ENCODE data around the gene ZNF439.
A peak's percentile ranks its signal among the peaks of the same experiment; 100 is the strongest.
"Not testable (repeated sequence)": the region's sequence is repeated elsewhere in the genome, so short reads cannot be mapped to it uniquely, and the experiment has no call there.

Gene ZNF439

DNA sequence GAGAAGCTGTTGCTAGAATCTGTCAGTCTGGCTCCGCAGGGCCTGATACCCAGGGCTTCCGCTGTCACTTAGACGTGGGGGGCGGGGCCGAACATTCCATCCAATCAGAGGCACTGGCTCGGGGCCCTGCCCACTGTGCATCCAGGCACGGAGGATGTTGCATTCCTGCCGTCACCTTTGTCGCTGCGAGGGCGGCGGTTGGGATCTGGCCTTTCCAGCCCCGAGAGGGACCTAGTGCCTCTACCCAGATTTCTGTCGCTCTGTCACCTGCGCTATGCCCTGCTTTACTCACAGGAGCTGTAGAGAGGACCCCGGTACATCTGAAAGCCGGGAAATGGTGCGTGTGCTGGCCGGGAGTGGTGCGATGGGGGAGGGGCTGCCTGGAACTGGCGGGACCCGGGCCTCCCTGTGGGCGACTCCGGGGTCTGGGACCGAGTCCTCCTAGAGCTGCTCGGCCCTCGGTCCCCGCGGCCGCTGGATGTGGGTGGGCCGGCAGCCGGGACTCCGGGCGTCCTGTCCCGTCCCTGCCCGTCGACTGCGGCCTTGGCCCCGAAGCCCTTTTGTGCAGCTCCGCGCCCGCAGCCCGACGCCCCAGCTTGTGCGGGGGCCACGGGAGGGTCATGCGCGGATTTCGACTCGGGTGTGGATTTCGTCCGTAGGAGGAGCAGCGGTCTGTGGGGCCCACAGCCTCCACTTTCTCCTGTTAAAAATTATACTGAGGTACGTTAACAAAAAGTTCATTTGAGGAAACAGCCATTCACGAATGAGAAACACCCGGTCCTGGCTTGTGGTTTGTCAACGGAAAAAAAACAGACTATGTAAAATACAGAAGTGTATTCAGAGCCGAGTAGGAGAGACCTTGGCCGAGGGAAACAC is at the start of gene ZNF439:
Gene ZNF439 (plus strand): TSS at position 133 of the 876 bp plus-strand sequence. CDS start 142 bp downstream, at position 275.
- DNase-seq: peak; percentile 84 to 88

DNA sequence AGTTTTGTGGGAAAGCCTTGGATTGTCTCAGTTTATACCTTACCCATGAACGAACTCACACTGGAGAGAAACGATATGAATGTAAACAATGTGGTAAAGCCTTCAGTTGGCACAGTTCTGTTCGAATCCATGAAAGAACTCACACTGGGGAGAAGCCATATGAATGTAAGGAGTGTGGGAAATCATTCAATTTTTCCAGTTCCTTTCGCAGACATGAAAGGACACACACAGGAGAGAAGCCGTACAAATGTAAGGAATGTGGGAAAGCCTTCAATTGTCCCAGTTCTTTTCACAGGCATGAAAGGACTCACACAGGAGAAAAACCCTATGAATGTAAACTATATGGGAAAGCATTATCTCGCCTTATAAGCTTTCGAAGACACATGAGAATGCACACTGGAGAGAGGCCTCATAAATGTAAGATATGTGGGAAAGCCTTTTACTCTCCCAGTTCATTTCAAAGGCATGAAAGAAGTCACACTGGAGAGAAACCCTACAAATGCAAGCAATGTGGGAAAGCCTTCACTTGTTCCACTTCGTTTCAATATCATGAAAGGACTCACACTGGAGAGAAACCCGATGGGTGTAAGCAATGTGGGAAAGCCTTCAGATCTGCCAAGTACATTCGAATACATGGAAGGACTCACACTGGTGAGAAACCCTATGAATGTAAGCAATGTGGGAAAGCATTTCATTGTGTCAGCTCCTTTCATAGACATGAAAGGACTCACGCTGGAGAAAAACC is 42.0 kb upstream of the ZNF439 start:
- DNase-seq: no peak

DNA sequence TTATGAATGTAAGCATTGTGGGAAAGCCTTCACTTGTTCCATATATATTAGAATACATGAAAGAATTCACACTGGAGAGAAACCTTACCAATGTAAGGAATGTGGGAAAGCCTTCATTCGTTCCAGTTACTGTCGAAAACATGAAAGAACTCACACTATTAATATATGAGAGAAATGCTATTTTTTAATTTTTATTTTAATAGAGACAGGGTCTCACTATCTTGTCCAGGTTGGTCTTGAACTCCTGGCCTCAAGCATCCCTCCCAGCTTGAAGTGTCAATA is 41.5 kb upstream of the ZNF439 start:
- DNase-seq: no peak

DNA sequence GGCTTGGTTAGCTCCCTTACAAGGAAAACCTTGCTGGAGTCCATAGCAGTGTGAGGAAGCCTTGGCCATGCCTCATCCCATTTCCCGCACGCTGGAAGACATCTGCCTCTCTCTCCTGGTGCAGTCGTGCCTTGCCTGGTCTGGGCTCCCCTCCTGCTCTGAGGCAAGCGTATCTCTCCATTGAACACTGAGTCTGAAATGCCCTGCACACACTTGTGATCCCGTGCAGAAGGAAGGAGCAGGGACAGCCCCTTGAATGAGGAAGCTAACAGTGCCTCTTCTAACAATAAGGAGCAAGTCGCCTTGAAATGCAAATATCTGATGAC is 34.9 kb upstream of the ZNF439 start:
- no peak for DNase-seq

DNA sequence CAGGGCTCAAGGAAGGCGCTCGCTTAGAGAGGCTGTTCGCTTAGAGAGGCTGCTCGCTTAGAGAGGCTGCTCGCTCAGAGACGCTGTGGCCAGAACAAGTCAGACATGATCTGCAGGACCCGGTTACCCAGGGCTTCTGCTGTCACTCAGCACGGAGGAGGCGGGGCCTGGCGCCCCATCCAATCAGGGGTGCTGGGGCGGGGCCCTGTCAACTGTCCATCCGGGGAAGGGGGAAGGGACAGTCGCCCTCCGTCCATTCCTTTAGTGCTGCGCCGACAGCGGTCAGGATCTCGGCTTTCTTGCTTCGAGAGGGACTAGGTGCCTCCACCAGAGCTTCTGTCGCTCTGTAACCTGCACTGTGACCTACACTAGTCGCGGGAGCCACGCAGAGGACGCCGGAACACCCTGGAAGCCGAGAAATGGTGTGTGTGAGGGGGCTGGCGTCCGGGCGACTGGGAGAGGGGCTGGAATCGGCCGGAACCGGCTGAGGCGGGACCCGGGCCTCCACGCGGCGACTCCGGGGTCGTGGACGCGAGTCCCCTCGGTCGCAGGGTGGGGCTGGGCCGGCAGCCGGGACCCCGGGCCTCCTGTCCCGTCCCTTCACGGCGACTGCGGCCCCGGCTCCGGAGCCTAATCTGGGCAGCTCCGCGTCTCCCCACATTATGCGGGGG is 34.4 kb upstream of the ZNF439 start, which contains the start of gene ZNF440:
Gene ZNF440 (plus strand): TSS at position 245 of the 671 bp plus-strand sequence. CDS start 175 bp downstream, at position 420.
- peak; percentile 77 to 84 for DNase-seq

DNA sequence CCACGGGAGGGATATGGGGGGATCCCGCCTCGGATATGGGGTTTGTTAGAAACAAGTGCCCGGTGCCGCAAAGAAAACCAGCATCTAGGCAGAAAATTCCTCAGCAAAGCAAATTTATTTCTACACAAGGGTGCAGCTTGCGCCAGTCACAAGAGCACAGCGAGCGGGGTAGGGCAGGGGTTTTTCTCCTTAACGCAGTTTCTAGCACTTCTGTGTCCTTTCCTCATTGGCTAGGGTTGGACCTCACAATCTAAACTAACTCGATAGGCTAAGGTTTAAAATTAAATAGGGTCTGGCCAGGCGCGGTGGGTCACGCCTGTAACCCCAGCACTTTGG is 33.9 kb upstream of the ZNF439 start:
- DNase-seq: no peak

DNA sequence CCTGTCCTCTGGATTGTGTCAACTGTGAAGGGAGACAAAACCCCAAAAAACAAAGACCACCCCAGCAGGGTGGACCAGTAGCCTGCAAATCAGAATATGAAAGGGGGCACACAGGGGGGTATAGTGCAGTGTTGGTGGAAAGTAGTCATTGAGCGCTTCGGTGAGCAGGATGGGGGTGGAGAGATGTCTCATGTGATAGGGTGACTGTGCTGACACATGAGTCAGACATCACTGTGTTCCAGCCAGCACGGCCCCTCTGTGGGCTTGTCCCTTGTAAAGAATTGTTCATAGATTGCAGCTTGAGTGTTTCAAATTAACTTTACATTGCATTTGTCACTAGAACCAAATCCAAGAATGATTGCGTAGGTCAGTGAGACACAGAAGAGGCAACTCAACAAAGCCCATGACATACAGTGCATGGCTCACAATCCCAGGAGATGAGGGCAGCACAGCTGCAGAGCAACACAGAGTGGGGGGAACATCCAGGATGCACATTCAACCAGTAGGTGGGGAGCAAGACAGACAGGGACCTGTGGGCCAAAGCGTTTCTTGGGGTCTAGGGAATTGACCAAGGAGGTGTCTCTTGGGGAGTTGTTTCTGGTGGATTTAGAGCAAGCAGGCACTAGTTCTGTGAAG is 26.9 kb upstream of the ZNF439 start:
- DNase-seq: no peak

DNA sequence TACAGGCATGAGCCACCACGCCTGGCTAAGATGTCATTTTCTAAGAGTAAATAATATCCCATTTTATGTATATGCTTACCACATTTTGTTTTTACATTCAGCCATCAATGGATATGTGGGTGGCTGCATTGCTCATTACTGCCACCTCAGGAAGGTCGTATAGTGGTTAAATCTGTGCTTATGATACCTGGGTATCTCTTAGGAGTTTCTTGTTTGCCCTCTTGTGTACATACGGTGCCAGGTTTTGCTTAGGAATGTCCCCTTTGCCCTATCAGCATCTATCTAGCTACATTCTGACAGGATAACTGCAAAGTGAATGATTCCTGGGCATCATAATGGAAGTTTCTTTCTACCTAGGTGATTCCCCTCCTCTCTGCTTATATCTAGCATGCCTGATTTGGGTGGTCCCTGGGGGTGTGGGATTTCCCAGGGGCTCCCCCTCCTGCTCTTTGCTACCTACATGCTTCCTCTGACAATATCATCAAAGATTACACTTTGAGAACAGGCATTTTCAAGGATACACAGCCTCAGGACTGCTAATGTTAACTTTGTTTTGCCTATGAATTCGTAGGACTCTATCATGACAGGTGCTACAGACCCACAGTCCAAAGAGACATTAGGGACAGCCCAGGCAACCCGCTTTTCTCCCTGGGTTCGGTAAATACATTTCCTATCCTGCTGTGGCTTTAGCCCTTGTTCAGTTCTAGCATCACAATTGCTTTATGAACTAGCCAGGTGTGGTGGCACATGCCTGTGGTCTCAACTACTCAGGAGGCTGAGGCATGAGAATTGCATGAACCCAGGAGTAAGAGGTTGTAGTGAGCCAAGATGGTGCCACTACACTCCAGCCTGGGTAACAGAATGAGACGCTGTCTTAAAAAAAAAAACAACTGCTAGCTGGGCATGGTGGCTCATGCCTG is 19.3 kb upstream of the ZNF439 start:
- not testable (repeated sequence) for DNase-seq

DNA sequence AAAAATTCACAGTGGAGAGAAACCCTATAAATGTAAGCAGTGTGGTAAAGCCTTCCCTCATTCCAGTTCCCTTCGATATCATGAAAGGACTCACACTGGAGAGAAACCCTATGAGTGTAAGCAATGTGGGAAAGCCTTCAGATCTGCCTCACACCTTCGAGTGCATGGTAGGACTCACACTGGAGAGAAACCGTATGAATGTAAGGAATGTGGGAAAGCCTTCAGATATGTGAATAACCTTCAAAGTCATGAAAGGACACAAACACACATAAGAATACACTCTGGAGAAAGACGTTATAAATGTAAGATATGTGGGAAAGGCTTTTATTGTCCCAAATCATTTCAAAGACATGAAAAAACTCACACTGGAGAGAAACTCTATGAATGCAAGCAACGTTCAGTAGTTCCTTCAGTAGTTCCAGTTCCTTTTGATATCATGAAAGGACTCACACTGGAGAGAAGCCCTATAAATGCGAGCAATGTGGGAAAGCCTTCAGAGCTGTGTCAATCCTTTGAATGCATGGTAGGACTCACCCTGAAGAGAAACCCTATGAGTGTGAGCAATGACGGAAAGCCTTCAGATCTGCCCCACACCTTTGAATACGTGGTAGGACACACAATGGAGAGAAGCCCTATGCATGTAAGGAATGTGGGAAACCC is 16.1 kb upstream of the ZNF439 start:
- DNase-seq: no peak

DNA sequence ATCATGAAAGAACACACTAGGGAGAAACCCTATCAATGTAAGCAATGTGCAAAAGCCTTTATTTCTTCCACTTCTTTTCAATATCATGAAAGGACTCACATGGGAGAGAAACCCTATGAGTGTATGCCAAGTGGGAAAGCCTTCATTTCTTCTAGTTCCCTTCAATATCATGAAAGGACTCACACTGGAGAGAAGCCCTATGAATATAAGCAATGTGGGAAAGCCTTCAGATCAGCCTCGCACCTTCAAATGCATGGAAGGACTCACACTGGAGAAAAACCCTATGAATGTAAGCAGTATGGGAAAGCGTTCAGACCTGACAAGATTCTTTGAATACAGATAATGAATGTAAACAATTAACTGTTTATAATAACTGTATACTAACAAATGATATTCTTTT is 15.0 kb upstream of the ZNF439 start:
- no peak for DNase-seq

DNA sequence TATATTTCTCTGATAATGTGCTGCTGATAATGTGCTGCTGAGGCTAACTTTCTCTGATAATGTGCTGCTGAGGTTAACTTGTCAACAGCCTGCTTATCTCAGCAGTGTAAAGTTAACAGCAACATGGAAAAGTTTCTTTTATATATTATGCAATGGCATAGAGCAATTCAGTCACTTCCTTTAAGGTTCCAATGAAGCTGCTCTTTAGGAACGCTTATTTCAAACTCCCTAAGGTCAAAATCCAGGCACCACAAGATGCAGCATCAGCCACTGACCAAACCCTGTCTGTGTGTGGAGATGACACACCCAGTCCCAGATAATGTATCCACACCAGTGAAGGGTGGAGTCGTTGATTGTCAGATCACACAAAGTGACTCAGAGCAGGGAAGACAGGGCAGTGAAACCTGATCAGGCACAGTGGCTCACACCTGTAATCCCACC is 12.9 kb upstream of the ZNF439 start:
- not testable (repeated sequence) for DNase-seq

DNA sequence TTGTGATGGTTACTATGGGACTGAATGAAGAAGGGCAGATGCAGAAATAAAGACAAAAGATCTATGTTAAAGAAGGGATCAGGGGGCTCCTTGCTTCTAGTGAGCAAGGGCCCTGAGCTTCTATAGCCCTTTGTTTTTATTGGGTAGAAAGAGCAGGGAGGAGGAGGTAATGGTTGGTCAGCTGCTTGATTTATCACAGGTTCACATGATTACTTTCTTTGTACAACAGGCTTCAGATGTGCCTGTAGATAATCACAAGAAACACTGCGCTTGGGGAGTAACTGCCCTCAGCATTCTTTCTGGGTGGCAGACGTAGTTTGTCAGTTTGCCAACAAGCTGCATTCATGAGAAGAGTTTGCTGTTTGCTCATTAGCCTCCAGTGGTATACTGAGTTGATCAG is 4.8 kb upstream of the ZNF439 start:
- no peak for DNase-seq

DNA sequence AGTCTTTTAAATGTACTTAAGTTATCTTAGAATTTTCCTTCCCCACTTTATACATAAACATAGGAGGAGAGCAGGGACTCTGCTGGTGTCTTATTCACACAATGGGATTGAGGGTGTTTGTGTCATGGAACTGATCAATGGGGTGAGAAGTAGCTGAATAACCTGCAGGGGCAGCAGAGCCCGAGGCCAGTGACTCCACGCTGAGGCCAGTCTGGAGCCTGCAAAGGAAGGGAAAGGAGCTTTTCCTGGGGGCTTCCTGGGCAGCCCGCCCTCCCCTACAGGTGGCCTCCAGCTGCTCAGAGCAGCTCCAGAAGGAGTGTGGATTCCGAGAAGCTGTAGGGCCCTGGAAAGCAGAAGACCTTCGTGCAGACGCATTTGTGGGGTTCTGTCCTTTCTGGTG is 911 bp upstream of the ZNF439 start:
- DNase-seq: not testable (repeated sequence)

DNA sequence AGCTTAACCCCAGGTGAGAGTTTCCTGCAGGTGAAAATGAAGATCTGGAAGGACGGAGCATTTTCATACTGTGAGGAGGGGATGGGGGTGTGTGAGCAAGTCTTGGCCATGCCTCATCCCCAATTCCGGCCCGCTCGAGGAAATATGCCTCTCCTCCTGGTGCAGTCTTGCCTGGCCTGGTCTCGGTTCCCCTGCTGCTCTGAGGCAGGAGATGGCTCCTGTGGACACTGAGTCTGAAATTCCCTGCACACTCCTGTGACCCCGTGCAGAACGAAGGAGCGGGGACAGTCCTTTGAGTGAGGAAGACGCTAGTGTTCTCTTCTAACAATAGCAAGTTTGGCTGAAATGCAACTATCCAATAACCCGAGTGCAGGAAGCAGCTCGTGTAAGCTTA is 329 bp upstream of the ZNF439 start:
- DNase-seq: no peak

DNA sequence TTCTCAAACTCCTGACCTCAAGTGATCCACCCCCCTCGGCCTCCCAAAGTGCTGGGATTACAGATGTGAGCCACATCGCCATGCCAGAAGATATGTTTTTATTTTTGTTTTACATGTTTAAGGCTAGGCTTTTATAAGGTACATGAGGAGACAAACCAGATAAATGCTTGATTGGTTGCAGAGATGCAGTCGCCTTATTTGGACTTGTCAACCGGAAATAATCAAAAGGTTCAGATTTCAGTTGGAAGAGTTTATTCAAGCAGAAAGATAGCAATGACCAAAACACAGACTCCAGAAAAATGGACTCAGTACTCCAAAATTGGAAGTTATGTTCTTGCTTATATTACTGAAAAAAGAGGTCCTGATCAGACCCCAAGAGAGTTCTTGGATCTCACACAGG is 1.8 kb downstream of the ZNF439 start:
- not testable (repeated sequence) for DNase-seq

DNA sequence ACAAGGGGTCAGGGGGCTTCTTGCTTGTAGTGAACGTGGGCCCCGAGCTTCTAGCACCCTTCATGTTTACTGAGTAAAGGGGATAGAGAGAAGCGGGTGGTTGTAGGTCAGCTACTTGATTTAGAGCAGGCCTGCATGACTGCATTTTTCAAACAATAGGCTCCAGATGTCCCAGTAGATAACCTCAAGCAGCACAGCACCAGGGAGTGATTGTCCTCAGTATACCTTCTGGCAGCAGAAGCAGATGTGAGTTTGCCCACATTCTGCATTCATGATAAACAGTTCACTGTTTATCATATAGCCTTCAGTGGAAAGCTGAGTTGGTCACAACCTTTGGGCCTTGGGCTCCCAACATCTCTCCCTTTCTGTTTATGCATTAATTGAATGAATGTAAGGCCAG is 4.8 kb downstream of the ZNF439 start:
- DNase-seq: no peak

DNA sequence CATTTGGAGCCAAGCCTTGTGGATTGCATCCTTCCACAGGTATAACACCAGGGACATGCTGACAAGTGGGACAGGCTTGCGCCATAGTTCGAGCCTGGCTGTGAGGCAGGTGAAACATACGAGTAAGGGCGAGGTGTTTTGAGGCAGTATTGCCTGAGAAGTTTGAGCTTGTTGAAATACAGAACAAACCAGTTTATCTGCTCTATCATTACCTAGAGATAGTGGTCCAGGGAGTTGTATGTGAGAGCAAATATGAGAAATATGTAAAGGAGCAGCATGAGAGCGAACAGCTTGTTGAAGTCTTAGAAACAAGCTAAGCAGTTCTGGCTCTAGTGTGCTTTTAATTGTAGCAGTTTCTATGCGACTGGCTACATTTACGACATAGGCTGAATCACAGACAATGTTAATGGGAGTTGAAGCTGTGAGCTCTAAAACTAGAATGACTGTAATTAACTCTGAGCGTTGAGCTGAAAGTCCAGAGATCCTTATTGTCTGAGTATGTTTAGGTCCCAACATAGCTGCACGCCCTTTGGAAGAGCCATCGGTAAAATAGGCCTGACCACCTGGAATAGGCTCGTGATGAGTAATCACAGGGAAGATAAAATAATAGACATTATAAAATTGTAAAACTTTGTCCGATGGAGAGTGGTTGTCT is 8.2 kb downstream of the ZNF439 start:
- no peak for DNase-seq

DNA sequence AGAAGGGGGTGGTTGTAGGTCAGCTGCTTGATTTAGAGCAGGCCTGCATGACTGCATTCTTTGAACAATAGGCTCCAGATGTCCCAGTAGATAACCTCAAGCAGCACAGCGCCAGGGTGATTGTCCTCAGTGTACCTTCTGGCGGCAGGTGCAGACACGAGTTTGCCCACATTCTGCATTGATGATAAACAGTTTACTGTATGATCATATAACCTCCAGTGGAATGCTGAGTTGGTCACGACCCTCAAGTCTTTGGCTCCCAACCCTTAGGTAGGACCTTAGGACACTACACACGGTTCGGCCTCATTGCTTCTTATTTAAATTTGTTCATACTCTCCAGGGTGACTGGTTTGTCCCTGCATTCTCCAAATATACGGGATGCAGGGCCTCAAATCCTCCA is 12.2 kb downstream of the ZNF439 start:
- no peak for DNase-seq

DNA sequence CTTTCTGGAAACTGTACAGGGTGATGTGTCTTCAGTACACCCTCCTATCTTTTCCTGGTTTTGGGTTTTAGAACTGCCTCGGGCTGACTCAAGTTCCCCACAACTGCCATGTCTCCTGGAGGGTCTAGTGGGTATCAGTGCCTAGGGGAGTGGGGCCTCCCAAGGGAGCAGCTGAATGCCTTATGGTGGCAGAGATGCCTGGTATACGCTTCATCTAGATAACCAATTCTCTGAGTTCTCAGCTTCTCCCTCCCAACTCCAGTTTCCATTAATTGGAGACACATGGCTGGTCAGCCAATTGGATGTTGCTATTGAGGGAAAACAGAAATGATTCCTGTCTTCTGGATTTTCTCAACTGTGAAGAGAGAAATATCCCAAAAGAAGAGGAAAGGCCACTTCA is 12.8 kb downstream of the ZNF439 start:
- DNase-seq: no peak

DNA sequence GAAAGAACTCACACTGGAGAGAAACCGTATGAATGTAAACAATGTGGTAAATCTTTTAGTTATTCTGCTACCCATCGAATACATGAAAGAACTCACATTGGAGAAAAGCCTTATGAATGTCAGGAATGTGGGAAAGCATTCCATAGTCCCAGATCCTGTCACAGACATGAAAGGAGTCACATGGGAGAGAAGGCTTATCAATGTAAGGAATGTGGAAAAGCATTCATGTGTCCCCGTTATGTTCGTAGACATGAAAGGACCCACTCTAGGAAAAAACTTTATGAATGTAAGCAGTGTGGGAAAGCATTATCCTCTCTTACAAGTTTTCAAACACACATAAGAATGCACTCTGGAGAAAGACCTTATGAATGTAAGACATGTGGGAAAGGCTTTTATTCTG is 19.2 kb downstream of the ZNF439 start:
- DNase-seq: not testable (repeated sequence)

DNA sequence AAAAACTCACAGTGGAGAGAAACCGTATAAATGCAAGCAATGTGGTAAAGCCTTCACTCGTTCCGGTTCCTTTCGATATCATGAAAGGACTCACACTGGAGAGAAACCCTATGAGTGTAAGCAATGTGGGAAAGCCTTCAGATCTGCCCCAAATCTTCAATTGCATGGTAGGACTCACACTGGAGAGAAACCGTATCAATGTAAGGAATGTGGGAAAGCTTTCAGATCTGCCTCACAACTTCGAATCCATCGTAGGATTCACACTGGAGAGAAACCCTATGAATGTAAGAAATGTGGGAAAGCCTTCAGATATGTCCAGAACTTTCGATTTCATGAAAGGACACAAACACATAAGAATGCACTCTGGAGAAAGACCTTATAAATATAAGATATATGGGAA is 19.7 kb downstream of the ZNF439 start:
- no peak for DNase-seq

Measured in stimulated activated CD4-positive, alpha-beta T cell treated with anti-CD3 and anti-CD28 coated beads, Interleukin-4, amount 100 ng/mL, for 4 hours (primary cell).